Heart left ventricle (tissue), 16 donors: ENCODE data around the gene KCNAB1. TPM values are rescaled to one million over a fixed set of nuclear protein-coding genes. Genes with fewer than 3 reads are reported as not detected.
A peak's percentile ranks its signal among the peaks of the same experiment; 100 is the strongest.

ENCODE experiments used
- ATAC-seq, 4 donors: fragments of 200-7000 bp; cut with Tn5 transposase; one replicate each; pipeline ENCODE4 v1.9.1; 2020 to 2022; ENCODE audit warnings: moderate library complexity in 4 of 4, mild to moderate bottlenecking in 3 of 4, moderate number of reproducible peaks in 1 of 4
- DNase-seq, 5 donors: peaks; one replicate each; pipeline ENCODE4 v3.0.0-alpha.2; 2020
- H3K27ac ChIP-seq, 12 donors: fragments of 200-600 bp; sonication (generic) in 4 of 12; one replicate each; pipeline versions ENCODE4 v1.5.0 to v1.8.0; 2016 to 2022; ENCODE audit warnings: mild to moderate bottlenecking in 2 of 12
- H3K27me3 ChIP-seq, 9 donors: fragments of 200-600 bp; sonication (generic) in 2 of 9; one replicate each; pipeline versions ENCODE4 v1.5.1 to v1.8.0; 2016 to 2022; ENCODE audit warnings: mild to moderate bottlenecking in 3 of 9
- H3K36me3 ChIP-seq, 9 donors: fragments of 200-600 bp; sonication (generic) in 2 of 9; one replicate each; pipeline versions ENCODE4 v1.5.0 to v1.8.0; 2018 to 2022; ENCODE audit warnings: mild to moderate bottlenecking in 2 of 9
- H3K4me1 ChIP-seq, 12 donors: fragments of 200-600 bp; sonication (generic) in 4 of 12; one replicate each; pipeline versions ENCODE4 v1.5.0 to v1.8.0; 2016 to 2022; ENCODE audit warnings: mild to moderate bottlenecking in 3 of 12
- H3K4me3 ChIP-seq, 12 donors: fragments of 200-600 bp; sonication (generic) in 4 of 12; one replicate each; pipeline versions ENCODE4 v1.5.0 to v1.8.0; 2017 to 2022; ENCODE audit warnings: mild to moderate bottlenecking in 9 of 12, moderate library complexity in 4 of 12
- H3K9me3 ChIP-seq, 12 donors: fragments of 200-600 bp; sonication (generic) in 4 of 12; one replicate each; pipeline versions ENCODE4 v1.5.0 to v1.8.0; 2016 to 2022; ENCODE audit warnings: mild to moderate bottlenecking in 1 of 12
- CTCF ChIP-seq, 12 donors: fragments of 200-600 bp; sonication (generic) in 4 of 12; IDR thresholded peaks; one replicate each; pipeline versions ENCODE4 v1.5.0 to v1.8.0; 2018 to 2022; ENCODE audit warnings: antibody characterized with exemption in 12 of 12, mild to moderate bottlenecking in 5 of 12
- POLR2A ChIP-seq, 2 donors: fragments of 450-650 bp; IDR thresholded peaks; one replicate each; pipeline ENCODE4 v1.6.1; 2017; ENCODE audit warnings: antibody characterized with exemption in 2 of 2, mild to moderate bottlenecking in 2 of 2, moderate library complexity in 2 of 2
- WGBS, 4 donors: extraction: QIAGEN DNeasy Blood & Tissue Kit in 2 of 4; methylation state at CpG; one replicate each; pipeline versions ENCODE4 v1.1.5 to v1.1.7; 2013 to 2018; 5-methylcytosine and 5-hydroxymethylcytosine counted together
- intact Hi-C, 10 donors: fragments of 100-400 bp; cut with DNase I; formaldehyde crosslinking; loops; one replicate each; pipeline versions ENCODE4 v1.11.1 to v1.14.2; 2022
- polyA plus RNA-seq, 2 donors: library from polyadenylated mRNA; stranded (reverse); fragments of 200-250 nt; gene quantifications; one replicate each; pipeline ENCODE4 v1.2.3, GENCODE V29; 2013
- total RNA-seq, 9 donors: library from RNA; depleted of rRNA in 2 of 9; stranded (reverse); fragments of >200 nt in 2 of 9; fragmentation: NEBNext Ultra II Directional in 3 of 9; extraction: Animal tissue kit (Norgen Biotek cat#: 25700) in 3 of 9; gene quantifications; one replicate each; pipeline versions ENCODE4 v1.1.0 to v1.2.4, GENCODE V29; 2016 to 2023
- donor health status: ischemic (EF 13 %, LVEDD 7.1; RV severe dilation, severe dysfunction).
- donor health status: healthy with polysubstance abuse.
- donor health status: DM: no; HTN: yes; CAD: no.
- donor health status: DM: no; HTN: no; CAD: no.
- donor health status: ischemic (EF 25% LVEDD 6.9; RV normal size, moderate dysfunction).
- donor health status: ischemic (EF 25% LVEDD 5.7; RV mildly dilated, moderate dysfunction).
- donor health status: healthy.
- donor health status: DM: yes; HTN: yes; CAD: no.
- donor health status: ischemic (EF 35%, LVEDD 5.7; RV mildly dilated, moderate dysfunction).
- donor health status: nonischemic (EF 11% LVEDD 7.7; RV severe dilation, severe dysfunction).
- donor health status: DM: yes; HTN: yes; CAD: no.
- donor health status: PGD.
- donor health status: ischemic (EF 29% LVEDD 5.4; RV normal size, mild dysfunction).
- donor health status: nonischemic (EF 23%, LVEDD 6.1; RV moderate dilation, normal function).

The KCNAB1 gene
- total and polyA plus RNA-seq, 11 donors = 1.1 to 3.5 (median 2.3) TPM

- H3K27ac ChIP-seq = peak overlapping the region in 6 of 12 donors; percentile 5 to 53 (median 34)
- no peaks in the 10 kb centered on the region for H3K36me3 ChIP-seq
- DNase-seq (peak in 1 of 5 donors; percentile 29), ATAC-seq (peak in 2 of 4 donors; percentile 38 to 40)
- no peaks in the 10 kb centered on the region for H3K27me3 ChIP-seq
- WGBS, 4 donors = 54 to 71% (median 63%) methylated on average over 6 of the region's 6 CpGs
- no peak overlapping the region for H3K4me3 ChIP-seq
- TF ChIP-seq CTCF (IDR thresholded peaks at IDR 0.05) (no peak), POLR2A (IDR thresholded peaks at IDR 0.05) (no peak)
- peaks cover 0 to 37% (median 3%) of the 10 kb centered on the region in 12 donors for H3K4me1 ChIP-seq
- no peaks in the 10 kb centered on the region for H3K9me3 ChIP-seq
- intact Hi-C loops = loop anchor here in 4 of 10 donors (5.0 to 10.0 kb wide), 4 partner anchors 59 to 231 kb away; no protein-coding TSS in a partner anchor
Measured at GRCh38 chr3:156383441-156384025, 263.2 kb downstream of the KCNAB1 start.

GRCh38 chr3:156388497-156389448 is 268.4 kb downstream of the KCNAB1 start:
- no peaks in the 10 kb centered on the region for H3K9me3 ChIP-seq
- ATAC-seq (peak; percentile 70 to 95 (median 89)), DNase-seq (peak in 4 of 5 donors; percentile 49 to 69 (median 60))
- WGBS, 4 donors = 50 to 67% (median 63%) methylated on average over 6 of the region's 6 CpGs
- peak overlapping the region in 8 of 12 donors; percentile 0 to 84 (median 54) for H3K27ac ChIP-seq
- intact Hi-C loops = loop anchor here in 3 of 10 donors (10.0 kb wide), 3 partner anchors 64 to 234 kb away; no protein-coding TSS in a partner anchor
- H3K36me3 ChIP-seq = no peaks in the 10 kb centered on the region
- no peaks in the 10 kb centered on the region for H3K27me3 ChIP-seq
- H3K4me3 ChIP-seq = no peak overlapping the region
- peaks cover 0 to 29% (median 0%) of the 10 kb centered on the region in 12 donors for H3K4me1 ChIP-seq
- TF ChIP-seq POLR2A (IDR thresholded peaks at IDR 0.05) (no peak), CTCF (IDR thresholded peaks at IDR 0.05) (no peak)

GRCh38 chr3:156389449-156389950 is 269.1 kb downstream of the KCNAB1 start:
- Histone ChIP-seq H3K4me1 (peaks cover 0 to 22% (median 0%) of the 10 kb centered on the region in 12 donors), H3K27me3 (no peaks in the 10 kb centered on the region), H3K27ac (peak overlapping the region in 7 of 12 donors; percentile 0 to 75 (median 49)), H3K4me3 (no peak overlapping the region), H3K36me3 (no peaks in the 10 kb centered on the region), H3K9me3 (no peaks in the 10 kb centered on the region)
- no peak for TF ChIP-seq CTCF (IDR thresholded peaks at IDR 0.05)
- intact Hi-C loops = loop anchor here in 3 of 10 donors (10.0 kb wide), 3 partner anchors 65 to 235 kb away; no protein-coding TSS in a partner anchor
- ATAC-seq (no peak), DNase-seq (no peak)
- 60 to 64% (median 62%) methylated on average over 3 of the region's 3 CpGs for WGBS, 4 donors

GRCh38 chr3:156390846-156391245 is 270.5 kb downstream of the KCNAB1 start:
- ATAC-seq (no peak), DNase-seq (no peak)
- intact Hi-C loops = no loop called here
- H3K4me1 ChIP-seq = peaks cover 0 to 15% (median 0%) of the 10 kb centered on the region in 12 donors
- no peaks in the 10 kb centered on the region for H3K36me3 ChIP-seq
- WGBS, 4 donors = 89 to 91% (median 90%) methylated on average over 4 of the region's 4 CpGs
- H3K9me3 ChIP-seq = no peaks in the 10 kb centered on the region
- no peak overlapping the region for H3K4me3 ChIP-seq
- no peaks in the 10 kb centered on the region for H3K27me3 ChIP-seq
- no peak overlapping the region for H3K27ac ChIP-seq
- no peak for TF ChIP-seq POLR2A (IDR thresholded peaks at IDR 0.05)
